ENCODE data around the gene LUZP2. TPM values are rescaled to one million over a fixed set of nuclear protein-coding genes. Genes with fewer than 3 reads are reported as not detected.

The LUZP2 gene
- total and polyA plus RNA-seq, 2 of the 8 experiments (the other 6 are each of a cell fraction or from before 2014, with no cell fraction given): 0.79 to 1.5 TPM

DNA sequence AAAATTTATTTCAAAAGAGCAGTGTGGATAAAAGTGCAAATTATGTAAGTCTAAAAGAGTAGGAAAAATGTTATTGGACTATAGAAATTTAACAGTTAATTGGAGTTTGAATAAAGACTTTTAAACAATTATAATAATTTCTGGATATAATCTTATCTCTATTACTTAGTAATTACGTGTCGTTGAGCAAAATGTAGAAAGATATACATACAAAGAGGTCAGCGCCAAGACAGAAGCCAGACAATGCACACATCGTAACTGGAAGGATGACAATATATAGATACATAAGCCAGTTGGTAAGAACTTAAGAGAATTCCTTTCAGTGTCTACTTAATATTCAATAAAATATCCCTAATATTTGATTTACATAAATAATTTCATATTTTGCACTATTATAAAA is 157.0 kb downstream of the LUZP2 start:
- Histone ChIP-seq H3K56ac (replicated peaks; ENCODE audit: insufficient read length, low read depth, low read length) (no peak overlapping the region), H3K23me2 (ENCODE audit: low read depth, low read length) (no peaks in the 10 kb centered on the region), H3K9ac (replicated peaks in 1 of 4; ENCODE audit: extremely low read depth in 1 of 4, low read depth in 3 of 4, low read length in 3 of 4) (no peak overlapping the region), H3K79me2 (ENCODE audit: control insufficient read depth in 1 of 2, insufficient read depth in 2 of 2, low read length in 2 of 2) (no peaks in the 10 kb centered on the region), H3K27ac (ENCODE audit: low read depth, low read length) (no peak overlapping the region), H3K79me1 (ENCODE audit: low read depth, low read length) (no peaks in the 10 kb centered on the region), H2BK15ac (ENCODE audit: low read length) (no peak overlapping the region), H3K4me2 (ENCODE audit: insufficient read depth in 1 of 2, low read depth in 2 of 2, low read length in 2 of 2) (no peak overlapping the region), H3K4me3 (ENCODE audit: extremely low read depth in 1 of 4, insufficient read depth in 2 of 4, low read depth in 3 of 4, low read length in 4 of 4) (no peak overlapping the region), H4K5ac (ENCODE audit: insufficient read length, low read depth, low read length) (no peak overlapping the region), H3K23ac (ENCODE audit: insufficient read length) (no peak overlapping the region), H3K27me3 (replicated peaks in 1 of 4; ENCODE audit: control insufficient read depth in 3 of 4, extremely low read depth in 1 of 4, insufficient read depth in 3 of 4, low read length in 3 of 4) (no peaks in the 10 kb centered on the region), H3K4me1 (replicated peaks in 1 of 4; ENCODE audit: control insufficient read depth in 3 of 4, insufficient read depth in 4 of 4, low read length in 3 of 4) (peaks cover 0 to 4% (median 0%) of the 10 kb centered on the region in 4 experiments; a peak in 1 of 7 replicates), H2BK20ac (ENCODE audit: low read length) (no peak overlapping the region), H3K14ac (ENCODE audit: insufficient read length) (no peak overlapping the region), H2AFZ (ENCODE audit: low read length) (no peak overlapping the region), H2BK12ac (ENCODE audit: low read depth, low read length) (no peak overlapping the region), H4K20me1 (replicated peaks in 1 of 2; ENCODE audit: control insufficient read depth in 1 of 2, insufficient read depth in 2 of 2, low read length in 2 of 2) (no peaks in the 10 kb centered on the region), H2BK120ac (replicated peaks; ENCODE audit: low read depth, low read length) (no peak overlapping the region), H3K36me3 (ENCODE audit: control insufficient read depth in 2 of 4, insufficient read depth in 4 of 4, low read length in 3 of 4) (no peaks in the 10 kb centered on the region), H3K9me3 (ENCODE audit: insufficient read depth in 2 of 2, low read depth in 1 of 2, low read length in 1 of 2) (no peaks in the 10 kb centered on the region), H3K18ac (ENCODE audit: extremely low read depth, low read length) (no peak overlapping the region), H4K91ac (replicated peaks; ENCODE audit: insufficient read length, low read length) (no peak overlapping the region), H3K4ac (replicated peaks; ENCODE audit: insufficient read length, low read depth, low read length) (no peak overlapping the region), H2BK5ac (ENCODE audit: low read depth, low read length) (no peak overlapping the region), H2AK5ac (ENCODE audit: low read depth, low read length) (no peak overlapping the region), H4K8ac (ENCODE audit: extremely low read depth, insufficient read depth, low read length) (no peak overlapping the region)
- no peak for DNase-seq (ENCODE audit: low read depth in 1 of 2, low spot score in 2 of 2)
- FAIRE-seq: no peak
- POLR2A ChIA-PET (ENCODE audit: partially characterized antibody): no interaction called here
- 97% methylated on average over 4 of the region's 4 CpGs; no CpG with 5 or more reads in 1 of the 2 experiments for WGBS, 2 experiments (ENCODE audit: extremely low coverage in 1 of 2, insufficient coverage in 1 of 2, insufficient read length in 1 of 2, insufficient replicate concordance in 2 of 2, low coverage in 1 of 2, low lambda C conversion rate in 2 of 2, missing lambda C conversion rate in 1 of 2)
- CTCF ChIA-PET (ENCODE audit: partially characterized antibody): no interaction called here
- TF ChIP-seq CHD1 (IDR thresholded peaks at IDR 0.05; ENCODE audit: low read depth, low read length) (no peak), SP1 (IDR thresholded peaks at IDR 0.05; ENCODE audit: low read depth, low read length) (no peak), SP4 (IDR thresholded peaks at IDR 0.05; ENCODE audit: low read length) (no peak), NRF1 (IDR thresholded peaks at IDR 0.05; ENCODE audit: low read depth, low read length) (no peak), MAFK (IDR thresholded peaks at IDR 0.05; ENCODE audit: low read depth, low read length) (no peak), SP2 (IDR thresholded peaks at IDR 0.05; ENCODE audit: low read length) (no peak), TAF1 (IDR thresholded peaks at IDR 0.05; ENCODE audit: low read depth, low read length) (no peak), GABPA (IDR thresholded peaks at IDR 0.05; ENCODE audit: borderline replicate concordance, insufficient read depth, low read length) (no peak), CBX8 (IDR thresholded peaks at IDR 0.05; ENCODE audit: borderline replicate concordance, low read depth, low read length) (no peak), RNF2 (IDR thresholded peaks at IDR 0.05; ENCODE audit: borderline replicate concordance, low read depth, low read length, missing control alignments, poor library complexity, severe bottlenecking) (no peak), HDAC2 (IDR thresholded peaks at IDR 0.05; ENCODE audit: borderline replicate concordance in 1 of 2, low read depth in 2 of 2, low read length in 2 of 2) (no peak), SRF (IDR thresholded peaks at IDR 0.05; ENCODE audit: low read depth, low read length) (no peak), GTF2F1 (IDR thresholded peaks at IDR 0.05; ENCODE audit: borderline replicate concordance, low read depth, low read length) (no peak), EGR1 (IDR thresholded peaks at IDR 0.05; ENCODE audit: borderline replicate concordance, low read depth, low read length) (no peak), KDM5A (IDR thresholded peaks at IDR 0.05; ENCODE audit: low read length) (no peak)

Measured in H1 (cell line).